ENCODE data around the gene CFAP46. TPM values are rescaled to one million over a fixed set of nuclear protein-coding genes. Genes with fewer than 3 reads are reported as not detected.

Gene CFAP46
- total and polyA plus RNA-seq, 2 donors (not counting 1 experiment from before 2014, with no cell fraction given) = 0.07 TPM; not detected in 1

- H3K27me3 ChIP-seq (replicated peaks in 1 of 4; ENCODE audit: control extremely low read depth in 1 of 4, control insufficient read depth in 3 of 4, insufficient read depth in 4 of 4, low read length in 3 of 4) = peaks cover 0 to 22% (median 6%) of the 10 kb centered on the region in 4 experiments
- no peaks in the 10 kb centered on the region for H3K79me2 ChIP-seq (ENCODE audit: control insufficient read depth, insufficient read depth, low read length)
- H3K4me2 ChIP-seq (replicated peaks; ENCODE audit: low read depth, low read length, poor library complexity, severe bottlenecking) = no peak overlapping the region
- no peak for TF ChIP-seq EZH2 (IDR thresholded peaks at IDR 0.05; ENCODE audit: borderline replicate concordance, insufficient read depth, low read depth, low read length, poor library complexity, severe bottlenecking)
- no peak for TF ChIP-seq CTCF (IDR thresholded peaks at IDR 0.05)
- Mint-ChIP-seq H3K4me1 (peaks cover 16% of the 10 kb centered on the region), H3K27ac (no peak overlapping the region), H3K27me3 (peaks cover 15% of the 10 kb centered on the region), H3K9me3 (ENCODE audit: insufficient read depth) (no peaks in the 10 kb centered on the region), H3K4me3 (no peak overlapping the region)
- ChIA-PET CTCF (no interaction called here), POLR2A (no interaction called here)
- ATAC-seq (ENCODE audit: low read depth) (no peak), DNase-seq (no peak)
- WGBS (ENCODE audit: insufficient coverage) = 82% methylated on average over 9 of the region's 9 CpGs
- no peak overlapping the region for H3K27ac ChIP-seq (ENCODE audit: low read length in 2 of 2)
- peaks cover 0 to 41% (median 0%) of the 10 kb centered on the region in 3 donors for H3K9me3 ChIP-seq (ENCODE audit: control extremely low read depth in 1 of 3, control insufficient read depth in 2 of 3, insufficient read depth in 1 of 3, low read length in 2 of 3)
- H4K20me1 ChIP-seq (ENCODE audit: control insufficient read depth, insufficient read depth, low read length, poor library complexity, severe bottlenecking) = no peaks in the 10 kb centered on the region
- no peak overlapping the region for H2AFZ ChIP-seq (ENCODE audit: insufficient read depth, low read depth, low read length, poor library complexity, severe bottlenecking)
- H3K36me3 ChIP-seq (replicated peaks in 1 of 2; ENCODE audit: control extremely low read depth in 1 of 2, control insufficient read depth in 1 of 2, extremely low read depth in 1 of 2, insufficient read depth in 2 of 2, low read length in 1 of 2) = no peaks in the 10 kb centered on the region
- H3K4me1 ChIP-seq (ENCODE audit: control insufficient read depth in 2 of 2, insufficient read depth in 2 of 2, low read length in 2 of 2) = peaks cover 22% of the 10 kb centered on the region in 2 donors
- H3K4me3 ChIP-seq (ENCODE audit: control extremely low read depth in 1 of 5, extremely low read depth in 1 of 5, insufficient read depth in 1 of 5, low read depth in 2 of 5, low read length in 4 of 5) = no peak overlapping the region
- intact Hi-C loops (cut with micrococcal nuclease) = no loop called here
- no peak overlapping the region for H3K9ac ChIP-seq (ENCODE audit: low read length)
Measured at GRCh38 chr10:132911786-132912097, 30.6 kb downstream of the CFAP46 start.

DNA sequence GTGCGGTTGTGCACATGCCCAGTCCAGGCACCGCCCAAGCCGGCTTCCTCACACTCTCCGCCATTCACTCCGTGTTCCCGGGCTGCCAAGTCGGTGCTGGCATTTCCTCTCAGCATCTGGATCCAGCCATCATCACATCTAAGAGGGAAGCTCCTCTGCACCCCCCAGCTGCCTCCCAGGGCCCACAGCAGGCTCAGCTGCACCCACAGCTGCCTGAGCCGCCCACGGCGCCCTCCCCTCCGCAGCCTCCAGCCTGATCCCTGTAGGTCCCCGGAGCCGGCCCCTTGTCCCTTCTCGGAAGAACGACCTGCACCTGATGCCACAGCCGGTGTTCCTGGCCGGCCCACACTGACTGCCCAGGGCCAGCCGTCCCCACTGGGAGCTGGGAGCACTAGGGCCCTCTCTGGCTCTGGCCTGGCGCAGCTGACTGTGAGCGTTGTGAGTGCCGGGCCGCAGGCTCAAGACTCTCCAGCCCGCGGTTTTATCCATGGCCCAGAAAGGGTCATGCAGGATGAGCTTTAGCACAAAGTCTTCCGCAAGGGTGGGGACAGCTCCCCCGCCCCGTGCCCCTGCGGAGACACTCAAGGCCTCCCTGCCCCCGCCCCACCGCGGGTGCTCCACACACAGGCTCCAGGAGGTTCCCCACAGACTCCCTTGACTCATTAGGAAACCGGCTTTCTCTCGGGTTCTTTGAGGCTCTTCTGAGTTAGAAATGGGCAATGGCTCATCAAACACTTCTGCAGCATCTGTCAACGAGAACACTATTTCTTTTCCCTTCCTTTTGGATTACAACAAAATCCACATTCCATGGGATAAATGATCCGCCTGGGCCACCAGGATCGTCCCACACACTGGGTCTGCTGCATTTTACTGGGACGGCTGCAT, 31.2 kb downstream of the CFAP46 start:
- no peaks in the 10 kb centered on the region for H3K79me2 ChIP-seq (ENCODE audit: control insufficient read depth, insufficient read depth, low read length)
- no peak overlapping the region for H3K4me3 ChIP-seq (ENCODE audit: control extremely low read depth in 1 of 5, extremely low read depth in 1 of 5, insufficient read depth in 1 of 5, low read depth in 2 of 5, low read length in 4 of 5)
- peaks cover 15% of the 10 kb centered on the region for H3K27me3 Mint-ChIP-seq
- ATAC-seq (ENCODE audit: low read depth) (no peak), DNase-seq (no peak)
- peaks cover 10% of the 10 kb centered on the region for H3K4me1 Mint-ChIP-seq
- ChIA-PET CTCF (no interaction called here), POLR2A (no interaction called here)
- no peak overlapping the region for H3K27ac Mint-ChIP-seq
- no peaks in the 10 kb centered on the region for H3K9me3 Mint-ChIP-seq (ENCODE audit: insufficient read depth)
- peaks cover 0 to 37% (median 0%) of the 10 kb centered on the region in 3 donors for H3K9me3 ChIP-seq (ENCODE audit: control extremely low read depth in 1 of 3, control insufficient read depth in 2 of 3, insufficient read depth in 1 of 3, low read length in 2 of 3)
- intact Hi-C loops (cut with micrococcal nuclease) = no loop called here
- TF ChIP-seq CTCF (IDR thresholded peaks at IDR 0.05) (no peak), EZH2 (IDR thresholded peaks at IDR 0.05; ENCODE audit: borderline replicate concordance, insufficient read depth, low read depth, low read length, poor library complexity, severe bottlenecking) (no peak)
- H3K27ac ChIP-seq (ENCODE audit: low read length in 2 of 2) = no peak overlapping the region
- peaks cover 16% of the 10 kb centered on the region in 2 donors for H3K4me1 ChIP-seq (ENCODE audit: control insufficient read depth in 2 of 2, insufficient read depth in 2 of 2, low read length in 2 of 2)
- WGBS (ENCODE audit: insufficient coverage) = 84% methylated on average over 35 of the region's 37 CpGs
- no peak overlapping the region for H2AFZ ChIP-seq (ENCODE audit: insufficient read depth, low read depth, low read length, poor library complexity, severe bottlenecking)
- H3K36me3 ChIP-seq (replicated peaks in 1 of 2; ENCODE audit: control extremely low read depth in 1 of 2, control insufficient read depth in 1 of 2, extremely low read depth in 1 of 2, insufficient read depth in 2 of 2, low read length in 1 of 2) = no peaks in the 10 kb centered on the region
- no peak overlapping the region for H3K4me2 ChIP-seq (replicated peaks; ENCODE audit: low read depth, low read length, poor library complexity, severe bottlenecking)
- H3K4me3 Mint-ChIP-seq = no peak overlapping the region
- H3K27me3 ChIP-seq (replicated peaks in 1 of 4; ENCODE audit: control extremely low read depth in 1 of 4, control insufficient read depth in 3 of 4, insufficient read depth in 4 of 4, low read length in 3 of 4) = peaks cover 0 to 16% (median 3%) of the 10 kb centered on the region in 4 experiments
- H3K9ac ChIP-seq (ENCODE audit: low read length) = no peak overlapping the region
- H4K20me1 ChIP-seq (ENCODE audit: control insufficient read depth, insufficient read depth, low read length, poor library complexity, severe bottlenecking) = no peaks in the 10 kb centered on the region
